Bronchial epithelial cell (primary cell): ENCODE results near the gene OPCML. TPM values are rescaled to one million over a fixed set of nuclear protein-coding genes. Genes with fewer than 3 reads are reported as not detected.

Source experiments
- DNase-seq: peaks from one replicate; pipeline ENCODE4 v3.0.0-alpha.2; 2010; ENCODE audit warnings: low read depth
- FAIRE-seq: peaks from 2 replicates; lab custom pipeline; 2011; peaks lifted over from hg19 to GRCh38; lab: Jason Lieb, UNC
- H3K27me3 ChIP-seq: 2 replicates; pipeline ENCODE4 v1.5.1; 2011; ENCODE audit warnings: low read length; ENCODE audit not compliant: control insufficient read depth, insufficient read depth
- H3K36me3 ChIP-seq: 2 replicates; pipeline ENCODE4 v1.5.1; 2011; ENCODE audit warnings: low read length; ENCODE audit not compliant: control insufficient read depth, insufficient read depth
- H3K4me3 ChIP-seq: 2 replicates; pipeline ENCODE4 v1.5.1; 2011; ENCODE audit warnings: mild to moderate bottlenecking, low read depth, low read length, control low read depth
- CTCF ChIP-seq: IDR thresholded peaks from 2 replicates; pipeline ENCODE4 v1.5.1; 2011; ENCODE audit warnings: mild to moderate bottlenecking, moderate library complexity, low read length, control low read depth, inconsistent platforms; ENCODE audit not compliant: insufficient read depth, severe bottlenecking
- total RNA-seq: library from RNA; depleted of rRNA; stranded (reverse); fragments of >200 nt; gene quantifications from 2 replicates; pipeline ENCODE4 v1.2.1, GENCODE V29; 2014

OPCML gene
- total RNA-seq, 1 donor from 2014 or later: not detected

GRCh38 chr11:132751516-132752250, 780.6 kb downstream of the OPCML start:
- FAIRE-seq: no peak
- H3K27me3 ChIP-seq: no peaks in the 10 kb centered on the region

GRCh38 chr11:132746305-132746704, 786.0 kb downstream of the OPCML start:
- Histone ChIP-seq H3K36me3 (no peaks in the 10 kb centered on the region), H3K27me3 (no peaks in the 10 kb centered on the region), H3K4me3 (no peak overlapping the region)
- FAIRE-seq (no peak), DNase-seq (no peak)
- TF ChIP-seq CTCF: no peak

More at GRCh38 chr11:132751516-132752250, 780.6 kb downstream of the OPCML start:
- no peak overlapping the region for H3K4me3 ChIP-seq
- no peak for DNase-seq
- TF ChIP-seq CTCF: no peak
- H3K36me3 ChIP-seq: no peaks in the 10 kb centered on the region

- no peaks in the 10 kb centered on the region for H3K36me3 ChIP-seq
- FAIRE-seq (no peak), DNase-seq (no peak)
- no peak overlapping the region for H3K4me3 ChIP-seq
- TF ChIP-seq CTCF: no peak
- H3K27me3 ChIP-seq: no peaks in the 10 kb centered on the region
Measured at GRCh38 chr11:132745306-132745705, 787.0 kb downstream of the OPCML start.

- no peak for TF ChIP-seq CTCF
- Histone ChIP-seq H3K27me3 (no peaks in the 10 kb centered on the region), H3K36me3 (no peaks in the 10 kb centered on the region), H3K4me3 (no peak overlapping the region)
- DNase-seq: no peak
- no peak for FAIRE-seq
Measured at GRCh38 chr11:132744771-132745170, 787.5 kb downstream of the OPCML start.

- no peak for TF ChIP-seq CTCF
- no peaks in the 10 kb centered on the region for H3K27me3 ChIP-seq
- no peaks in the 10 kb centered on the region for H3K36me3 ChIP-seq
- FAIRE-seq (no peak), DNase-seq (no peak)
- H3K4me3 ChIP-seq: no peak overlapping the region
Measured at GRCh38 chr11:132743601-132744000, 788.7 kb downstream of the OPCML start.

- H3K27me3 ChIP-seq: no peaks in the 10 kb centered on the region
- no peak for TF ChIP-seq CTCF
- FAIRE-seq (peak; percentile 52), DNase-seq (no peak)
- no peak overlapping the region for H3K4me3 ChIP-seq
- no peaks in the 10 kb centered on the region for H3K36me3 ChIP-seq
Measured at GRCh38 chr11:132742929-132743328, 789.4 kb downstream of the OPCML start.
